HG03558 (cell line): ENCODE measurements around the gene WDTC1.
"Not testable (repeated sequence)": the region's sequence is repeated elsewhere in the genome, so short reads cannot be mapped to it uniquely, and the experiment has no call there.

ENCODE experiments used
- ATAC-seq: cut with Tn5 transposase; IDR thresholded peaks from one replicate; pipeline ENCODE4 v1.9.1; 2021; ENCODE audit warnings: moderate number of reproducible peaks; ENCODE audit not compliant: unreplicated experiment; ENCODE audit errors: extremely low read depth

WDTC1 gene

GRCh38 chr1:27234049-27234882 lies at the start of gene WDTC1:
Gene WDTC1 (plus strand): TSS chr1:27234632. CDS start chr1:27261055, 26,423 bp downstream.
- peak; percentile 90 for ATAC-seq

GRCh38 chr1:27184665-27185064 lies 49.8 kb upstream of the WDTC1 start:
- not testable (repeated sequence) for ATAC-seq

- ATAC-seq, result no peak
These were observed 42.3 kb upstream of the WDTC1 start for GRCh38 chr1:27192039-27192529.

- ATAC-seq, result no peak
These were observed 41.2 kb upstream of the WDTC1 start for GRCh38 chr1:27193194-27193593.

- ATAC-seq, result no peak
These were observed 33.1 kb upstream of the WDTC1 start for GRCh38 chr1:27201295-27201694.

GRCh38 chr1:27203946-27204345 lies 30.5 kb upstream of the WDTC1 start:
- no peak for ATAC-seq

- not testable (repeated sequence) for ATAC-seq
These were observed 27.2 kb upstream of the WDTC1 start for GRCh38 chr1:27207238-27207637.

- not testable (repeated sequence) for ATAC-seq
These were observed 26.1 kb upstream of the WDTC1 start for GRCh38 chr1:27208143-27208850.

- no peak for ATAC-seq
These were observed 18.0 kb upstream of the WDTC1 start for GRCh38 chr1:27216466-27216865.

- ATAC-seq, result no peak
These were observed 17.0 kb upstream of the WDTC1 start for GRCh38 chr1:27217401-27217800.

GRCh38 chr1:27218736-27219135 lies 15.7 kb upstream of the WDTC1 start:
- no peak for ATAC-seq

GRCh38 chr1:27220096-27220495 lies 14.3 kb upstream of the WDTC1 start:
- no peak for ATAC-seq

GRCh38 chr1:27220702-27221497 lies 13.5 kb upstream of the WDTC1 start:
- ATAC-seq, result not testable (repeated sequence)

- no peak for ATAC-seq
These were observed 8.8 kb upstream of the WDTC1 start for GRCh38 chr1:27225621-27226020.

- ATAC-seq, result no peak
These were observed 6.7 kb upstream of the WDTC1 start for GRCh38 chr1:27227765-27228164.

- ATAC-seq, result no peak
These were observed 774 bp upstream of the WDTC1 start for GRCh38 chr1:27233667-27234048.

- ATAC-seq, result no peak
These were observed 1.4 kb downstream of the WDTC1 start for GRCh38 chr1:27235827-27236226.

- no peak for ATAC-seq
These were observed 2.7 kb downstream of the WDTC1 start for GRCh38 chr1:27237112-27237511.

- no peak for ATAC-seq
These were observed 3.6 kb downstream of the WDTC1 start for GRCh38 chr1:27238032-27238431.

GRCh38 chr1:27241677-27242076 lies 7.2 kb downstream of the WDTC1 start:
- ATAC-seq, result no peak

GRCh38 chr1:27243665-27244064 lies 9.2 kb downstream of the WDTC1 start:
- ATAC-seq, result not testable (repeated sequence)
